Measurements from ENCODE around the gene UBA1. TPM values are rescaled to one million over a fixed set of nuclear protein-coding genes. Genes with fewer than 3 reads are reported as not detected.

UBA1 gene
- total and polyA plus RNA-seq, 10 of the 15 experiments (the other 5 are each of a cell fraction or from before 2014, with no cell fraction given), result 60.4 to 314 (median 216) TPM

DNA sequence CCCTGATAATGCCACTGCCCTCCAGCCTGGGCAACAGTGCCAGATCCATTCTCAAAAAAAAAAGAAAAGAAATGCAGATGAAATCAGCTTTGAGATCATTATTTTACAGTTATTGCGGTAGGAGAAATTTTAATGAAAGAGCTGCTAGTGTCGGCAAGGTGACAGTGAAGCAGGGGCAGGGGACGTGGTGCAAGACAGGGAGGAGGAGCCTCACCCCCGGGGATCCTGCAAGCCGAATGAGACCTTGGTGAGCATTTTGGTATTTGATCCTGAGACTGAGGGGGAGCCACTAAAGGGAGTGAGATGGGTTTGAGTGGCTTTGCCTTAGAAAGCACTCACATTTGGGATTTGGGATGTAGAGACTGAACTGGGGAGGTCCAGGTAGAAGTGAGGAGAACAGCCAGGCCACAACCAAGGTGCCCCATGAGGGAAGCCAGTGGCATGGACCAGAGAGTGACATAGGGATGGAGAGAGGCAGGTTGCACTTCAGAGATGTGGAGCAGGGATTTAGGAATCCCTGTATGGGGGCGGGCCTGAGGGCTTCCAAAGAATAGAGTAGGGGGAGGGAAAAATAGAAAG lies 25.0 kb upstream of the UBA1 start:
- Histone ChIP-seq H2AFZ (ENCODE audit: control insufficient read depth, low read depth, low read length) (no peak overlapping the region), H3K4me2 (ENCODE audit: control insufficient read depth, insufficient read depth) (no peak overlapping the region), H3K9ac (ENCODE audit: control insufficient read depth, insufficient read depth, low read length) (no peak overlapping the region), H3K4me1 (ENCODE audit: control insufficient read depth, insufficient read depth, low read length) (no peaks in the 10 kb centered on the region), H3K9me3 (replicated peaks; ENCODE audit: control insufficient read depth, insufficient read depth, low read length) (no peaks in the 10 kb centered on the region; the same call in 2 of the 3 replicates), H3K4me3 (no peak overlapping the region), H4K20me1 (ENCODE audit: control insufficient read depth, insufficient read depth) (no peaks in the 10 kb centered on the region), H3K27me3 (replicated peaks in 1 of 2; ENCODE audit: control insufficient read depth in 2 of 2, insufficient read depth in 2 of 2, low read length in 1 of 2) (no peaks in the 10 kb centered on the region), H3K36me3 (ENCODE audit: control insufficient read depth in 2 of 2, insufficient read depth in 2 of 2, low read length in 1 of 2) (peaks cover 0 to 8% of the 10 kb centered on the region in 2 experiments; a peak in 2 of 4 replicates), H3K79me2 (ENCODE audit: control insufficient read depth, insufficient read depth, low read length) (peaks cover 2% of the 10 kb centered on the region; the same call in 1 of the 2 replicates), H3K27ac (ENCODE audit: control insufficient read depth, insufficient read depth) (no peak overlapping the region)
- in situ Hi-C loops (cut with MboI) (no loop called here), intact Hi-C loops (cut with micrococcal nuclease; ENCODE audit: unreplicated experiment) (no loop called here)
- POLR2A ChIA-PET, result no interaction called here
- WGBS (ENCODE audit: insufficient coverage, insufficient replicate concordance, low lambda C conversion rate, missing lambda C conversion rate), result 49% methylated on average over 5 of the region's 6 CpGs
- RAD21 ChIA-PET (ENCODE audit: unreplicated experiment), result no interaction called here
- no TSS peak for BruUV-seq (replicated peaks)
- CTCF ChIA-PET, result interaction anchor here (1.3 kb wide), 1 partner anchor 26 kb away, joined by 3 read pairs; no protein-coding TSS in a partner anchor
- FAIRE-seq (no peak), DNase-seq (ENCODE audit: low read depth, low spot score) (no peak), ATAC-seq (no peak)
- TF ChIP-seq BRCA1 (IDR thresholded peaks at IDR 0.05; ENCODE audit: low read depth, low read length), result no peak
- no peak for TF ChIP-seq HDAC6 (IDR thresholded peaks at IDR 0.05; ENCODE audit: unreplicated experiment)
- no peak for TF ChIP-seq RB1 (IDR thresholded peaks at IDR 0.05; ENCODE audit: borderline replicate concordance)
- no peak for TF ChIP-seq CBFB (IDR thresholded peaks at IDR 0.05; ENCODE audit: low read depth)
- TF ChIP-seq USF1 (IDR thresholded peaks at IDR 0.05; ENCODE audit: borderline replicate concordance, extremely low read length, insufficient read depth, low read depth, low read length), result no peak
- SMC1A ChIA-PET (ENCODE audit: uncharacterized antibody, unreplicated experiment), result no interaction called here

DNA sequence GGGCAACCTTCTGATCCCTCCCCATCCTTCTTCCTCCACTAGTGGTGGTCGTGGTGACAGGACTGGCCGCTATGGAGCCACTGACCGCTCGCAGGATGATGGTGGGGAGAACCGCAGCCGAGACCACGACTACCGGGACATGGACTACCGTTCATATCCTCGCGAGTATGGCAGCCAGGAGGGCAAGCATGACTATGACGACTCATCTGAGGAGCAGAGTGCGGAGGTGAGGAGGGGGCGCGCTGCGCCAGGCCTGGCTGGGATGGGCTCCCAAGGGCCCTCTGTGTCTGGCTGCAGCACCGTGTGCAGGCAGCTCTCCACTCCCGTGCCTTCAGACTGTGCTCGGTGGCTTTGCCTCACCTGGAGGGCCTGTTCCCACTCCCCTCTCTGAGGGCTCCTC lies 24.4 kb upstream of the UBA1 start:
- in situ Hi-C loops (cut with MboI) (no loop called here), intact Hi-C loops (cut with micrococcal nuclease; ENCODE audit: unreplicated experiment) (no loop called here)
- ChIA-PET CTCF (no interaction called here), RAD21 (ENCODE audit: unreplicated experiment) (no interaction called here), POLR2A (no interaction called here), SMC1A (ENCODE audit: uncharacterized antibody, unreplicated experiment) (no interaction called here)
- no peak overlapping the region for H3K4me2 ChIP-seq (ENCODE audit: control insufficient read depth, insufficient read depth)
- H3K4me3 ChIP-seq, result no peak overlapping the region
- H3K9ac ChIP-seq (ENCODE audit: control insufficient read depth, insufficient read depth, low read length), result no peak overlapping the region
- WGBS (ENCODE audit: insufficient coverage, insufficient replicate concordance, low lambda C conversion rate, missing lambda C conversion rate), result 81% methylated on average over 19 of the region's 19 CpGs
- DNase-seq (ENCODE audit: low read depth, low spot score), result no peak
- no peaks in the 10 kb centered on the region for H3K4me1 ChIP-seq (ENCODE audit: control insufficient read depth, insufficient read depth, low read length)
- no peaks in the 10 kb centered on the region for H3K27me3 ChIP-seq (replicated peaks in 1 of 2; ENCODE audit: control insufficient read depth in 2 of 2, insufficient read depth in 2 of 2, low read length in 1 of 2)
- no peak for ATAC-seq
- no peaks in the 10 kb centered on the region; the same call in 2 of the 3 replicates for H3K9me3 ChIP-seq (replicated peaks; ENCODE audit: control insufficient read depth, insufficient read depth, low read length)
- no peak for FAIRE-seq
- BruUV-seq (replicated peaks), result no TSS peak
- H3K27ac ChIP-seq (ENCODE audit: control insufficient read depth, insufficient read depth), result no peak overlapping the region
- peaks cover 2% of the 10 kb centered on the region; the same call in 1 of the 2 replicates for H3K79me2 ChIP-seq (ENCODE audit: control insufficient read depth, insufficient read depth, low read length)
- peaks cover 0 to 8% of the 10 kb centered on the region in 2 experiments; a peak in 2 of 4 replicates for H3K36me3 ChIP-seq (ENCODE audit: control insufficient read depth in 2 of 2, insufficient read depth in 2 of 2, low read length in 1 of 2)
- H2AFZ ChIP-seq (ENCODE audit: control insufficient read depth, low read depth, low read length), result no peak overlapping the region
- no peaks in the 10 kb centered on the region for H4K20me1 ChIP-seq (ENCODE audit: control insufficient read depth, insufficient read depth)
- TF ChIP-seq GATAD2B (conservative IDR thresholded peaks at IDR 0.05; ENCODE audit: low read depth) (no peak), NBN (IDR thresholded peaks at IDR 0.05) (no peak), ZNF207 (IDR thresholded peaks at IDR 0.05; ENCODE audit: borderline replicate concordance) (no peak), NR2C1 (IDR thresholded peaks at IDR 0.05) (no peak), IRF5 (IDR thresholded peaks at IDR 0.05; ENCODE audit: borderline replicate concordance) (no peak), CHD1 (IDR thresholded peaks at IDR 0.05; ENCODE audit: low read depth, low read length) (no peak), ZNF24 (IDR thresholded peaks at IDR 0.05) (no peak), ZNF384 (IDR thresholded peaks at IDR 0.05; ENCODE audit: borderline replicate concordance, low read depth, low read length) (no peak), HDAC6 (IDR thresholded peaks at IDR 0.05; ENCODE audit: unreplicated experiment) (no peak)
- TF ChIP-seq, protein P1, sequence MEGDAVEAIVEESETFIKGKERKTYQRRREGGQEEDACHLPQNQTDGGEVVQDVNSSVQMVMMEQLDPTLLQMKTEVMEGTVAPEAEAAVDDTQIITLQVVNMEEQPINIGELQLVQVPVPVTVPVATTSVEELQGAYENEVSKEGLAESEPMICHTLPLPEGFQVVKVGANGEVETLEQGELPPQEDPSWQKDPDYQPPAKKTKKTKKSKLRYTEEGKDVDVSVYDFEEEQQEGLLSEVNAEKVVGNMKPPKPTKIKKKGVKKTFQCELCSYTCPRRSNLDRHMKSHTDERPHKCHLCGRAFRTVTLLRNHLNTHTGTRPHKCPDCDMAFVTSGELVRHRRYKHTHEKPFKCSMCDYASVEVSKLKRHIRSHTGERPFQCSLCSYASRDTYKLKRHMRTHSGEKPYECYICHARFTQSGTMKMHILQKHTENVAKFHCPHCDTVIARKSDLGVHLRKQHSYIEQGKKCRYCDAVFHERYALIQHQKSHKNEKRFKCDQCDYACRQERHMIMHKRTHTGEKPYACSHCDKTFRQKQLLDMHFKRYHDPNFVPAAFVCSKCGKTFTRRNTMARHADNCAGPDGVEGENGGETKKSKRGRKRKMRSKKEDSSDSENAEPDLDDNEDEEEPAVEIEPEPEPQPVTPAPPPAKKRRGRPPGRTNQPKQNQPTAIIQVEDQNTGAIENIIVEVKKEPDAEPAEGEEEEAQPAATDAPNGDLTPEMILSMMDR (IDR thresholded peaks at IDR 0.05 in 2 of 3, conservative IDR thresholded peaks at IDR 0.05 in 1 of 3; ENCODE audit: control insufficient read depth in 2 of 3, extremely low read depth in 1 of 3, insufficient read depth in 1 of 3, low read depth in 3 of 3, low read length in 3 of 3), result no peak

All from GM12878 (cell line).